GM19238 (cell line): Measurements from ENCODE around the gene C1RL.
"Not testable (repeated sequence)": the region's sequence is repeated elsewhere in the genome, so short reads cannot be mapped to it uniquely, and the experiment has no call there.

ENCODE experiments used
- DNase-seq: peaks from one replicate; pipeline ENCODE4 v3.0.0; 2011; ENCODE audit warnings: low spot score; ENCODE audit not compliant: insufficient read length

C1RL gene

GRCh38 chr12:7114851-7115250 is 5.8 kb upstream of the C1RL start:
- no peak for DNase-seq

- no peak for DNase-seq
Observed at GRCh38 chr12:7114008-7114407, 5.0 kb upstream of the C1RL start.

GRCh38 chr12:7113389-7113871 is 4.4 kb upstream of the C1RL start:
- no peak for DNase-seq

- no peak for DNase-seq
Observed at GRCh38 chr12:7112041-7112440, 3.0 kb upstream of the C1RL start.

- no peak for DNase-seq
Observed at GRCh38 chr12:7110661-7111060, 1.6 kb upstream of the C1RL start.

GRCh38 chr12:7109572-7109920 is 532 bp upstream of the C1RL start:
- DNase-seq = no peak

GRCh38 chr12:7108003-7108795 is 815 bp downstream of the C1RL start:
- DNase-seq = peak; percentile 88

GRCh38 chr12:7107636-7108002 is 1.4 kb downstream of the C1RL start:
- DNase-seq = no peak

GRCh38 chr12:7107181-7107580 is 1.8 kb downstream of the C1RL start:
- not testable (repeated sequence) for DNase-seq

- DNase-seq = no peak
Observed at GRCh38 chr12:7106082-7106481, 2.9 kb downstream of the C1RL start.

GRCh38 chr12:7103837-7104584 is 5.0 kb downstream of the C1RL start:
- DNase-seq = no peak

- DNase-seq = no peak
Observed at GRCh38 chr12:7102582-7102981, 6.4 kb downstream of the C1RL start.

GRCh38 chr12:7101694-7102131 is 7.3 kb downstream of the C1RL start:
- DNase-seq = no peak

GRCh38 chr12:7101047-7101693 is 7.8 kb downstream of the C1RL start:
- no peak for DNase-seq

GRCh38 chr12:7100239-7100638 is 8.8 kb downstream of the C1RL start:
- no peak for DNase-seq

GRCh38 chr12:7099290-7099996 is 9.6 kb downstream of the C1RL start:
- DNase-seq = no peak

- DNase-seq = no peak
Observed at GRCh38 chr12:7096979-7097378, 12.0 kb downstream of the C1RL start.

GRCh38 chr12:7096006-7096932 is 12.7 kb downstream of the C1RL start:
- DNase-seq = no peak

GRCh38 chr12:7093892-7094291 is 15.1 kb downstream of the C1RL start:
- DNase-seq = no peak

- no peak for DNase-seq
Observed at GRCh38 chr12:7093486-7093885, 15.5 kb downstream of the C1RL start.
